ENCODE data around the gene BARX1. TPM values are rescaled to one million over a fixed set of nuclear protein-coding genes. Genes with fewer than 3 reads are reported as not detected.

The BARX1 gene
- total RNA-seq, 4 donors from 2014 or later: not detected

- no peak for TF ChIP-seq CTCF (IDR thresholded peaks at IDR 0.05; ENCODE audit: low read depth)
Observed at GRCh38 chr9:93976081-93976480, 20.9 kb upstream of the BARX1 start.

- no peak for TF ChIP-seq CTCF (IDR thresholded peaks at IDR 0.05; ENCODE audit: low read depth)
Observed at GRCh38 chr9:93975262-93975661, 20.1 kb upstream of the BARX1 start.

- no peak for TF ChIP-seq CTCF (IDR thresholded peaks at IDR 0.05; ENCODE audit: low read depth)
Observed at GRCh38 chr9:93974151-93974550, 19.0 kb upstream of the BARX1 start.

GRCh38 chr9:93969328-93969661, 14.1 kb upstream of the BARX1 start:
- no peak for TF ChIP-seq CTCF (IDR thresholded peaks at IDR 0.05; ENCODE audit: low read depth)

GRCh38 chr9:93968451-93969327, 13.5 kb upstream of the BARX1 start:
- TF ChIP-seq CTCF (IDR thresholded peaks at IDR 0.05; ENCODE audit: low read depth): no peak

GRCh38 chr9:93967020-93967803, 12.1 kb upstream of the BARX1 start:
- no peak for TF ChIP-seq CTCF (IDR thresholded peaks at IDR 0.05; ENCODE audit: low read depth)

- TF ChIP-seq CTCF (IDR thresholded peaks at IDR 0.05; ENCODE audit: low read depth): no peak
Observed at GRCh38 chr9:93965830-93966577, 10.8 kb upstream of the BARX1 start.

Data from subcutaneous adipose tissue (tissue), 4 donors.